ENCODE results near the gene ANKRD28. TPM values are rescaled to one million over a fixed set of nuclear protein-coding genes. Genes with fewer than 3 reads are reported as not detected.

Gene ANKRD28
- total RNA-seq, 4 donors from 2014 or later = 26.8 to 55.9 (median 43.6) TPM

- TF ChIP-seq CTCF (IDR thresholded peaks at IDR 0.05) = no peak
- TF ChIP-seq POLR2AphosphoS5 (IDR thresholded peaks at IDR 0.05) = no peak
- TF ChIP-seq POLR2A (IDR thresholded peaks at IDR 0.05) = no peak
- TF ChIP-seq EP300 (IDR thresholded peaks at IDR 0.05) = no peak
- Histone ChIP-seq H3K36me3 (no peaks in the 10 kb centered on the region), H3K4me1 (peaks cover 0 to 19% (median 0%) of the 10 kb centered on the region in 3 donors), H3K9me3 (peaks cover 0 to 26% (median 0%) of the 10 kb centered on the region in 3 donors), H3K27ac (no peak overlapping the region), H3K27me3 (no peaks in the 10 kb centered on the region), H3K4me3 (no peak overlapping the region)
- WGBS, 2 donors (ENCODE audit: low coverage in 1 of 2) = 96 to 100% methylated on average over 2 to 4 of the region's 5 CpGs
- ATAC-seq = no peak
Observed at GRCh38 chr3:15656342-15656741, 141.4 kb downstream of the ANKRD28 start.

- H3K4me3 ChIP-seq = no peak overlapping the region
- TF ChIP-seq POLR2A (IDR thresholded peaks at IDR 0.05) = no peak
- no peak for TF ChIP-seq EP300 (IDR thresholded peaks at IDR 0.05)
- TF ChIP-seq CTCF (IDR thresholded peaks at IDR 0.05) = no peak
- TF ChIP-seq POLR2AphosphoS5 (IDR thresholded peaks at IDR 0.05) = no peak
- peaks cover 0 to 19% (median 0%) of the 10 kb centered on the region in 3 donors for H3K4me1 ChIP-seq
- ATAC-seq = no peak
- H3K27me3 ChIP-seq = no peaks in the 10 kb centered on the region
- peak overlapping the region in 2 of 4 donors; percentile 17 to 35 for H3K27ac ChIP-seq
- 96 to 97% methylated on average over 2 to 4 of the region's 9 CpGs for WGBS, 2 donors (ENCODE audit: low coverage in 1 of 2)
- peaks cover 0 to 26% (median 0%) of the 10 kb centered on the region in 3 donors for H3K9me3 ChIP-seq
- no peaks in the 10 kb centered on the region for H3K36me3 ChIP-seq
Observed at GRCh38 chr3:15654891-15655290, 142.9 kb downstream of the ANKRD28 start.

- ATAC-seq = no peak
- Histone ChIP-seq H3K4me1 (peaks cover 0 to 19% (median 0%) of the 10 kb centered on the region in 3 donors), H3K4me3 (no peak overlapping the region), H3K27ac (peak overlapping the region in 2 of 4 donors; percentile 17 to 35), H3K27me3 (no peaks in the 10 kb centered on the region), H3K9me3 (peaks cover 0 to 26% (median 0%) of the 10 kb centered on the region in 3 donors), H3K36me3 (no peaks in the 10 kb centered on the region)
- no peak for TF ChIP-seq EP300 (IDR thresholded peaks at IDR 0.05)
- TF ChIP-seq CTCF (IDR thresholded peaks at IDR 0.05) = no peak
- TF ChIP-seq POLR2A (IDR thresholded peaks at IDR 0.05) = no peak
- no peak for TF ChIP-seq POLR2AphosphoS5 (IDR thresholded peaks at IDR 0.05)
Observed at GRCh38 chr3:15654127-15654526, 143.7 kb downstream of the ANKRD28 start.

GRCh38 chr3:15653321-15653720, 144.5 kb downstream of the ANKRD28 start:
- no peaks in the 10 kb centered on the region for H3K36me3 ChIP-seq
- no peak overlapping the region for H3K4me3 ChIP-seq
- H3K4me1 ChIP-seq = peaks cover 0 to 25% (median 0%) of the 10 kb centered on the region in 3 donors
- no peak overlapping the region for H3K27ac ChIP-seq
- H3K9me3 ChIP-seq = peaks cover 0 to 26% (median 0%) of the 10 kb centered on the region in 3 donors
- TF ChIP-seq EP300 (IDR thresholded peaks at IDR 0.05) (no peak), CTCF (IDR thresholded peaks at IDR 0.05) (no peak), POLR2A (IDR thresholded peaks at IDR 0.05) (no peak), POLR2AphosphoS5 (IDR thresholded peaks at IDR 0.05) (no peak)
- H3K27me3 ChIP-seq = no peaks in the 10 kb centered on the region
- no peak for ATAC-seq
- WGBS, 2 donors (ENCODE audit: low coverage in 1 of 2) = 57 to 65% methylated on average over 3 of the region's 3 CpGs

GRCh38 chr3:15651396-15651795, 146.4 kb downstream of the ANKRD28 start:
- WGBS, 2 donors (ENCODE audit: low coverage in 1 of 2) = 59 to 80% methylated on average over 7 of the region's 8 CpGs
- Histone ChIP-seq H3K27me3 (no peaks in the 10 kb centered on the region), H3K27ac (no peak overlapping the region), H3K4me3 (no peak overlapping the region), H3K4me1 (peaks cover 0 to 44% (median 13%) of the 10 kb centered on the region in 3 donors), H3K36me3 (no peaks in the 10 kb centered on the region), H3K9me3 (peaks cover 0 to 14% (median 0%) of the 10 kb centered on the region in 3 donors)
- ATAC-seq = no peak
- TF ChIP-seq POLR2A (IDR thresholded peaks at IDR 0.05) (no peak), EP300 (IDR thresholded peaks at IDR 0.05) (no peak), CTCF (IDR thresholded peaks at IDR 0.05) (no peak), POLR2AphosphoS5 (IDR thresholded peaks at IDR 0.05) (no peak)
